ENCODE data around the gene PPP1R9A. TPM values are rescaled to one million over a fixed set of nuclear protein-coding genes. Genes with fewer than 3 reads are reported as not detected.

The PPP1R9A gene
- total RNA-seq, 1 donor from 2014 or later = 1.5 TPM

- no peak overlapping the region for H3K4me3 ChIP-seq
- H3K4me1 ChIP-seq = no peaks in the 10 kb centered on the region
- H3K36me3 ChIP-seq = no peaks in the 10 kb centered on the region
- no peak for DNase-seq (ENCODE audit: extremely low spot score in 2 of 2)
- no peak overlapping the region for H3K27ac ChIP-seq
- no peaks in the 10 kb centered on the region for H3K27me3 ChIP-seq
- TF ChIP-seq POLR2AphosphoS5 (IDR thresholded peaks at IDR 0.05; ENCODE audit: insufficient read depth in 1 of 2, low read depth in 1 of 2) (no peak), POLR2A (IDR thresholded peaks at IDR 0.05) (no peak), CTCF (IDR thresholded peaks at IDR 0.05) (no peak)
- H3K9me3 ChIP-seq = no peaks in the 10 kb centered on the region
- intact Hi-C loops (cut with DNase I) = no loop called here
Measured at GRCh38 chr7:94972296-94972695, 64.9 kb downstream of the PPP1R9A start.

- TF ChIP-seq POLR2AphosphoS5 (IDR thresholded peaks at IDR 0.05; ENCODE audit: insufficient read depth in 1 of 2, low read depth in 1 of 2) (no peak), CTCF (IDR thresholded peaks at IDR 0.05) (no peak), POLR2A (IDR thresholded peaks at IDR 0.05) (no peak)
- DNase-seq (ENCODE audit: extremely low spot score in 2 of 2) = no peak
- no peaks in the 10 kb centered on the region for H3K9me3 ChIP-seq
- no peaks in the 10 kb centered on the region for H3K36me3 ChIP-seq
- H3K27me3 ChIP-seq = no peaks in the 10 kb centered on the region
- no peak overlapping the region for H3K27ac ChIP-seq
- no peak overlapping the region for H3K4me3 ChIP-seq
- no peaks in the 10 kb centered on the region for H3K4me1 ChIP-seq
- intact Hi-C loops (cut with DNase I) = no loop called here
Measured at GRCh38 chr7:94973844-94974243, 66.5 kb downstream of the PPP1R9A start.

DNA sequence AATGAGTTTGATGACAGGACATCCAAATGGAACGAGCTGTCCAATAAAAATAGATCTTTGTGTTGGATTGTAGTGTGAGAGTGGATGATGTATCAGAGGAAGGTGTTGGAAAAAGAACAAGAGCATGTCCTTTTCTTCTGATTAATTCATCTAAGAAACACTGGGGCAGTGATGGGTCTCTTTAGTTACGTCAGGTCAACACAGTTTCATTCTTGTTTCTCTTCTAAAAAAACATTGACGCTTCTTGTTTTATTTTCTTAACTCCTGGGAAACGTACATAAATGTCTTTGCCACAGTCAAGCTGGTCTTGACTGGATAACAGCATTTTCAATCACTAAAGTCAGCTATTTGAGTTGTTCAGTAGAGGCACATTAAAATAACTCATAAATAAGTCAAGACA, 67.0 kb downstream of the PPP1R9A start:
- Histone ChIP-seq H3K27ac (no peak overlapping the region), H3K4me3 (no peak overlapping the region), H3K36me3 (no peaks in the 10 kb centered on the region), H3K9me3 (no peaks in the 10 kb centered on the region), H3K27me3 (no peaks in the 10 kb centered on the region), H3K4me1 (no peaks in the 10 kb centered on the region)
- intact Hi-C loops (cut with DNase I) = no loop called here
- no peak for DNase-seq (ENCODE audit: extremely low spot score in 2 of 2)
- TF ChIP-seq CTCF (IDR thresholded peaks at IDR 0.05) = no peak
- no peak for TF ChIP-seq POLR2A (IDR thresholded peaks at IDR 0.05)
- TF ChIP-seq POLR2AphosphoS5 (IDR thresholded peaks at IDR 0.05; ENCODE audit: insufficient read depth in 1 of 2, low read depth in 1 of 2) = no peak

GRCh38 chr7:94975336-94975735, 67.9 kb downstream of the PPP1R9A start:
- no peak for TF ChIP-seq POLR2A (IDR thresholded peaks at IDR 0.05)
- TF ChIP-seq POLR2AphosphoS5 (IDR thresholded peaks at IDR 0.05; ENCODE audit: insufficient read depth in 1 of 2, low read depth in 1 of 2) = no peak
- no peak for TF ChIP-seq CTCF (IDR thresholded peaks at IDR 0.05)
- DNase-seq (ENCODE audit: extremely low spot score in 2 of 2) = no peak
- Histone ChIP-seq H3K27me3 (no peaks in the 10 kb centered on the region), H3K9me3 (no peaks in the 10 kb centered on the region), H3K27ac (no peak overlapping the region), H3K4me1 (no peaks in the 10 kb centered on the region), H3K36me3 (no peaks in the 10 kb centered on the region), H3K4me3 (no peak overlapping the region)
- intact Hi-C loops (cut with DNase I) = no loop called here

- H3K27me3 ChIP-seq = no peaks in the 10 kb centered on the region
- DNase-seq (ENCODE audit: extremely low spot score in 2 of 2) = no peak
- no peak overlapping the region for H3K4me3 ChIP-seq
- H3K9me3 ChIP-seq = no peaks in the 10 kb centered on the region
- TF ChIP-seq CTCF (IDR thresholded peaks at IDR 0.05) = no peak
- no peak for TF ChIP-seq POLR2A (IDR thresholded peaks at IDR 0.05)
- no peak for TF ChIP-seq POLR2AphosphoS5 (IDR thresholded peaks at IDR 0.05; ENCODE audit: insufficient read depth in 1 of 2, low read depth in 1 of 2)
- H3K4me1 ChIP-seq = no peaks in the 10 kb centered on the region
- no peaks in the 10 kb centered on the region for H3K36me3 ChIP-seq
- H3K27ac ChIP-seq = no peak overlapping the region
- intact Hi-C loops (cut with DNase I) = no loop called here
Measured at GRCh38 chr7:94980418-94981142, 73.2 kb downstream of the PPP1R9A start.
